Subcutaneous abdominal adipose tissue (tissue), 5 donors: ENCODE data around the gene HERC4.

ENCODE experiments used
- H3K27ac ChIP-seq: one replicate; pipeline ENCODE4 v1.7.0; 2013; ENCODE audit warnings: low read depth, mild to moderate bottlenecking, inconsistent platforms, low read length, moderate library complexity
- H3K27me3 ChIP-seq, 5 donors: one replicate each; pipeline ENCODE4 v1.7.0; 2013; ENCODE audit warnings: low read length in 5 of 5, inconsistent platforms in 1 of 5; ENCODE audit not compliant: control insufficient read depth in 5 of 5, insufficient read depth in 4 of 5
- H3K36me3 ChIP-seq, 5 donors: one replicate each; pipeline ENCODE4 v1.7.0; 2013; ENCODE audit warnings: low read length in 5 of 5; ENCODE audit not compliant: control insufficient read depth in 5 of 5, insufficient read depth in 5 of 5
- H3K4me1 ChIP-seq, 5 donors: one replicate each; pipeline ENCODE4 v1.7.0; 2013; ENCODE audit warnings: low read length in 5 of 5, mild to moderate bottlenecking in 3 of 5, moderate library complexity in 1 of 5; ENCODE audit not compliant: control insufficient read depth in 5 of 5, insufficient read depth in 5 of 5
- H3K4me3 ChIP-seq, 5 donors: one replicate each; pipeline ENCODE4 v1.7.0; 2013; ENCODE audit warnings: low read length in 5 of 5, low read depth in 1 of 5
- H3K9ac ChIP-seq, 5 donors: one replicate each; pipeline ENCODE4 v1.7.0; 2013; ENCODE audit warnings: low read length in 5 of 5, mild to moderate bottlenecking in 4 of 5, moderate library complexity in 3 of 5
- H3K9me3 ChIP-seq, 5 donors: one replicate each; pipeline ENCODE4 v1.7.0; 2013; ENCODE audit warnings: low read length in 5 of 5; ENCODE audit not compliant: control insufficient read depth in 5 of 5
- donor health status: healthy.
- donor health status: healthy.
- donor health status: healthy.
- donor health status: healthy.
- donor health status: healthy.

HERC4 gene

GRCh38 chr10:68108051-68108450 lies 33.0 kb upstream of the HERC4 start:
- Histone ChIP-seq H3K9me3 (no peaks in the 10 kb centered on the region), H3K36me3 (no peaks in the 10 kb centered on the region), H3K27ac (no peak overlapping the region), H3K4me3 (no peak overlapping the region), H3K9ac (no peak overlapping the region), H3K4me1 (no peaks in the 10 kb centered on the region), H3K27me3 (no peaks in the 10 kb centered on the region)

DNA sequence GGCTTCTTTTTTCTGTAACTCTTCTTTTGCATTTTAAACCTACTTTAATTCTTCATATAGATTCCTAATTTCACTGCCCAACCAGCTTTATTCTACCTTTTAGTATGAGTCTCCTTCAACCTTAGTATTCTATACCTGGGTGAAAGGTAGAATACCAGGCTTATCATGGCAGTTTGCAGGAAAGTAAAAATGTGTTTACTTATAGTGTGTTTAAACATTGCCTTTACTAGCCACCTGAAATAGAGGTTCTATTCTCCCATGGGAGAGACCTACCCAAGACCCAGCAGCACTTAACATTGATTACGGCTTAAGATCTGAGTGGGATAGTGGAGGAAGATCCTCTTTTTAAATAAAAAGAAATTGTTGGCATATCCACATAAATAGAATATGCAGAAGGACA lies 32.6 kb upstream of the HERC4 start:
- no peaks in the 10 kb centered on the region for H3K36me3 ChIP-seq
- no peaks in the 10 kb centered on the region for H3K4me1 ChIP-seq
- no peaks in the 10 kb centered on the region for H3K9me3 ChIP-seq
- no peak overlapping the region for H3K27ac ChIP-seq
- no peak overlapping the region for H3K9ac ChIP-seq
- no peak overlapping the region for H3K4me3 ChIP-seq
- H3K27me3 ChIP-seq = no peaks in the 10 kb centered on the region

GRCh38 chr10:68106656-68107055 lies 31.6 kb upstream of the HERC4 start:
- Histone ChIP-seq H3K9me3 (no peaks in the 10 kb centered on the region), H3K27ac (no peak overlapping the region), H3K4me1 (no peaks in the 10 kb centered on the region), H3K36me3 (no peaks in the 10 kb centered on the region), H3K4me3 (no peak overlapping the region), H3K9ac (no peak overlapping the region), H3K27me3 (no peaks in the 10 kb centered on the region)

DNA sequence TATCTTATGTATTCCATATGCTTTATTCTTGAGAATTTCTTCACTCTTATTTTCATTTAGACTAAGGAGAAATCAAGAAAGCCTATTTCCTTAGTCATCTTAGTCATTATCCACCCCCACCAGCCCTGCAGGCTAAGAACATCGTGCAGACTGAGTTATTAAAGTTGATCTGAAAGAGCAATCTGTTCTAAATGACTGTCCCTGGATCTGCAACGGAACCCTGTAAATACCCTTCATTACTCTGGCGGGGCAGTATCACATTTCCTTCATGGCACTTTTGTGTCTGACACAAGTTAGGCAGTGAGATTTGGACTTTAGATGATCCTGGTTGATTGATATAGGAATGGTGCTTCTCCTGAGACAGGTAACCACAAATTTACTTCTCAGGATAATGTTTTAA lies 30.7 kb upstream of the HERC4 start:
- Histone ChIP-seq H3K36me3 (no peaks in the 10 kb centered on the region), H3K9me3 (no peaks in the 10 kb centered on the region), H3K9ac (no peak overlapping the region), H3K27me3 (no peaks in the 10 kb centered on the region), H3K4me3 (no peak overlapping the region), H3K4me1 (no peaks in the 10 kb centered on the region), H3K27ac (no peak overlapping the region)

- H3K27ac ChIP-seq = no peak overlapping the region
- H3K9ac ChIP-seq = no peak overlapping the region
- no peak overlapping the region for H3K4me3 ChIP-seq
Observed at GRCh38 chr10:68103901-68104300, 28.8 kb upstream of the HERC4 start.

GRCh38 chr10:68103261-68103878 lies 28.3 kb upstream of the HERC4 start:
- Histone ChIP-seq H3K9ac (no peak overlapping the region), H3K36me3 (no peaks in the 10 kb centered on the region), H3K9me3 (no peaks in the 10 kb centered on the region), H3K27ac (no peak overlapping the region), H3K4me1 (no peaks in the 10 kb centered on the region), H3K4me3 (no peak overlapping the region), H3K27me3 (no peaks in the 10 kb centered on the region)

More at GRCh38 chr10:68103901-68104300, 28.8 kb upstream of the HERC4 start:
- Histone ChIP-seq H3K36me3 (no peaks in the 10 kb centered on the region), H3K9me3 (no peaks in the 10 kb centered on the region), H3K4me1 (no peaks in the 10 kb centered on the region), H3K27me3 (no peaks in the 10 kb centered on the region)

DNA sequence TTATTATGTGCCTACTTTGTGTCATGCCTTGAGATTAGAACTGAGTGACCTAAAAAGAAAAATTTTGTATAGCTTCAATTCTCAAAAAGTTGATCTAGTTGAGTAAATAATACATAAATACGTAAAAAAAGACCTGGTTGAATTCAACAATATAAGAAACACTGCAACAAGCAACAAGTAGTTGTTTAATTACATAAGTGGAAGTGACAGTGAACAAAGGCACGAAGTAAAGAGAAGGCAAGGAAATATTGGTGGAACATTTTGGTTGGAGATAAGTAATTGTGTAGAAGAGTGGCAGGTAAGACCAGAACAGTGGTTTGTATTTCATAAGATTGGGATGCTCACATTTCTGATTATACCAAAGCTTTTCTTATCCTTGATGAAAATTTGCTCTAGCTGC lies 26.0 kb upstream of the HERC4 start:
- Histone ChIP-seq H3K9me3 (no peaks in the 10 kb centered on the region), H3K4me3 (no peak overlapping the region), H3K9ac (no peak overlapping the region), H3K4me1 (no peaks in the 10 kb centered on the region), H3K27me3 (no peaks in the 10 kb centered on the region), H3K27ac (no peak overlapping the region), H3K36me3 (no peaks in the 10 kb centered on the region)

- Histone ChIP-seq H3K27ac (no peak overlapping the region), H3K27me3 (no peaks in the 10 kb centered on the region), H3K9ac (no peak overlapping the region), H3K36me3 (no peaks in the 10 kb centered on the region), H3K4me1 (no peaks in the 10 kb centered on the region), H3K9me3 (no peaks in the 10 kb centered on the region), H3K4me3 (no peak overlapping the region)
Observed at GRCh38 chr10:68099736-68100135, 24.7 kb upstream of the HERC4 start.

DNA sequence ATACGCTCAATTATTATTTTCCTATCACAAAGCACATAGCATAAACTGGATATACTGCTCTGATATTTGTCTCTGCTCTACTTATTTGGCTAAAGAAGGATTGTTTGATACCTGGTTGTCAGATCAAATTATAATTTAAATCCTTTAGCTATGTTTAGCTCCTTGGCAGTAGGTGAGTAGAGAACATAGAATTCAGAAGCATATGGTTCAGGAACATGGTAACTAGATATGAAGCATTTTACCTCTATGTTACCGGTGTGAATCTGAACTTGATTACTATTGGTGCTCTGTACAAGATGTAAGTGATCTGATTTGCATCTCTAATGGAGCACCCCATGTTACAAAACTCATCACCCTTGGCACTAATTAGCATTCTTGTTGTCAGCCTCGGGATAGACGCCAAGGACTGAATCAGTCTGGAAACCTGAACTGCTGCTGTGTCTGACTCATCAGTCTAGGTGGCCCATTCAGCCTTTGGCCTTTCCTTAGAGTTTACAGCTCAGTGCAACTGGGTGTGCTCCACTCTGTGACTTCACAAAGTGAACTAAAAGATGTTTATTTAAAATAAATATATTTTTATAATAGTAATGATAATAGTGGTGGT lies 21.9 kb upstream of the HERC4 start:
- Histone ChIP-seq H3K4me1 (no peaks in the 10 kb centered on the region), H3K9me3 (no peaks in the 10 kb centered on the region), H3K9ac (no peak overlapping the region), H3K36me3 (no peaks in the 10 kb centered on the region), H3K4me3 (no peak overlapping the region), H3K27ac (no peak overlapping the region), H3K27me3 (no peaks in the 10 kb centered on the region)

GRCh38 chr10:68095153-68095552 lies 20.1 kb upstream of the HERC4 start:
- no peaks in the 10 kb centered on the region for H3K4me1 ChIP-seq
- H3K9ac ChIP-seq = no peak overlapping the region
- H3K9me3 ChIP-seq = no peaks in the 10 kb centered on the region
- no peak overlapping the region for H3K4me3 ChIP-seq
- no peaks in the 10 kb centered on the region for H3K27me3 ChIP-seq
- no peak overlapping the region for H3K27ac ChIP-seq
- no peaks in the 10 kb centered on the region for H3K36me3 ChIP-seq
